Renal cortical epithelial cell (primary cell): ENCODE data around the gene SERPINE1. TPM values are rescaled to one million over a fixed set of nuclear protein-coding genes. Genes with fewer than 3 reads are reported as not detected.
"Not testable (repeated sequence)": the region's sequence is repeated elsewhere in the genome, so short reads cannot be mapped to it uniquely, and the experiment has no call there.

Experiments
- DNase-seq: peaks from one replicate; pipeline ENCODE4 v3.0.0-alpha.2; 2011; ENCODE audit warnings: low read depth
- total RNA-seq: library from RNA; depleted of rRNA; stranded (reverse); fragments of >200 nt; gene quantifications from 2 replicates; pipeline ENCODE4 v1.2.3, GENCODE V29; 2014

Gene SERPINE1
- total RNA-seq, 1 donor from 2014 or later = 860 TPM

- DNase-seq = no peak
These were observed 3.8 kb upstream of the SERPINE1 start for GRCh38 chr7:101122933-101123702.

DNA sequence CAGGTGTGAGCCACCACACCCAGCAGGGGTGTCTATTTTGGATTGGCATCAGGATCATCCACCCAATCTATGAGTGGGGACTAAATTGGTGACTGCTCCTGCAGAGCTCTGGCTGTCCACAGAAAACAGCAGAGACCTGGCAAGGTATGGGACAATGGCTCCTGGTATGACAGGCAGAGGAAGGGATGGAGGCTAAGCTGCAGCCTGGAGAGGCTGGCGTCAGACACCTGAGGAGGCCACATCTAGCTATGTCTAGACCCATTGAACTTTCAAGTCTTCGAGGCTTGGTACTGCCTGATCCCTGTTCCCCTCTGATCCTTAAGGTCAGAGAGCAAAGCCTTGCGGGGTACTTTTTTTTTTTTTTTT lies 3.2 kb upstream of the SERPINE1 start:
- no peak for DNase-seq

DNA sequence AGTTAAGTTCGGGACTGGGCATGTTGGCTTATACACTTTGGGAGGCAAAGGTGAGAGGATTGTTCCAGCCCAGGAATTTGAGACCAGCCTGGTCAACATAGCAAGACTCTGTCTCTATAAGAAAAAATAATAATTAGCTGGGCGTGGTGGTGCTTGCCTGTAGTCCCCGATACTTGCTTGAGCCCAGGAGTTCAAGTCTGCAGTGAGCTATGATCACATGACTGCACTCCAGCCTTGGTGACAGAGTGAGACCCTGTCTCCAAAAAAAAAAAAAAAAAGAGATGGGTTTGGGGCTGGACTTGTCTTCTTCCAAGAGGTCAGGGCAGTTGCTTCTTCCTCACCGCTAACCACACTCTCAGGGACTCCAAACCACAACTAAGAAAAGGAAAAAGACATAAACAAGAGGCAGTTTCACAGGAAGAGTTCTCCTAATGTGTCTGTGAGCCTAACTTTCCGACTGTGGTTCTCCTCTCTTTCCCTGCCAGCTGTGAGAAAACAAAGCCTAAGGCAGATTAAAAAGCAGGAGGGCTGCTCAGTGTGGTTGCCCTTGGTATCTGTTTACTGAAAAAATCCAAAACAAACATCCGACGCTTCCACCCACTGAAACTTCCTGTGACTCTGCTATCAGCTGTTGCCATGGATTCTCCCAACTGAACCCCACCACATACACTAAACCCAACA lies 2.4 kb upstream of the SERPINE1 start:
- peak; percentile 92 for DNase-seq

- DNase-seq = peak; percentile 71
These were observed 784 bp upstream of the SERPINE1 start for GRCh38 chr7:101125989-101126650.

DNA sequence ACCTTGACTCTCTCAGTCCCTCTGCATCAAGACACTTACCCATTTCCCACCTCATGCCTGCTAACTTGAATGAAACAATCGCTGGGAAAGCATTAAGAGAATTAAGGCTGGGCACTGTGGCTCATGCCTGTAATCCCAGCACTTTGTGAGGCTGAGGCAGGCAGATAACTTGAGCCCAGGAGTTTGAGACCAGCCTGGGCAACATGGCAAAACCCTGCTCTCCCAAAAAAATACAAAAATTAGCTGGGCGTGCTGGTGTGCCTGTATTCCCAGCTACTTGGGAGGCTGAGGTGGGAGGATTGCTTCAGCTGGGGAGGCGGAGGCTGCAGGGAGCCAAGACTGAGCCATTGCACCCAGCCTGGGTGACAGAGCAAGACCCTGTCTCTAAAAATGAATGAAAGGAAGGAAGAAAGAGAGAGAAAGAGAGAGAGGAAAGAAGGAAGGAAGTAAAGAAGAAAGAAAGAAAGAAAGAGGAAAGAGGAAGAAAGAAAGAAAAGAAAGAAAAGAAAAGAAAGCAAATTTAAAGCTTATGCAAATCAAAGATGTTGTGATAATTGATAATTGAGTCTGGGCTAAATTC lies 646 bp downstream of the SERPINE1 start:
- DNase-seq = no peak

DNA sequence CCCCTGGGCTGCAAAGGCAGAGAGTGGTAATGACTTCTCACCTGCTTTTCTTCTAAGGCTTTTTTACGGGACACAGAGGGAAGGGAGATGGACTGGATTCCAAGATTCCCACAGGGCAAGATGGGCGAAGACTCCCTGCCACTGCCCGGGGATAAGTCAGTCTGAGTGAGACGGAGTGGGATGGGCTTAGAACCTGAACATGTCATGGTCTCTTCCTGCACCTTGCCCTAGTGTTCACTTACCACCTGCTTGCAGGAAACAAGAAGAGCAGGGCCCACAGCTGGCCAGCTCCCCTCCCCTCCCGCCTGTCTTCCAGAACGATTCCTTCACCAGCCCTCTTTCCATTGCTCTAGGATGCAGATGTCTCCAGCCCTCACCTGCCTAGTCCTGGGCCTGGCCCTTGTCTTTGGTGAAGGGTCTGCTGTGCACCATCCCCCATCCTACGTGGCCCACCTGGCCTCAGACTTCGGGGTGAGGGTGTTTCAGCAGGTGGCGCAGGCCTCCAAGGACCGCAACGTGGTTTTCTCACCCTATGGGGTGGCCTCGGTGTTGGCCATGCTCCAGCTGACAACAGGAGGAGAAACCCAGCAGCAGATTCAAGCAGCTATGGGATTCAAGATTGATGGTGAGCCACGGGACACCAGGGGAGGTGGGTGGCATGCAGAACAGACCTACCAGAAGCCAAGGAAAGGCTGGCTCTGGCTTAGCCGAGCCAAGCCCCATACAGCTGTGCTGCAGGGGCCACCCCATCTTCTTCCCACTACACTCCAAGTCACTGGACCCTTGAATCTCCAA lies 1.3 kb downstream of the SERPINE1 start:
- no peak for DNase-seq

DNA sequence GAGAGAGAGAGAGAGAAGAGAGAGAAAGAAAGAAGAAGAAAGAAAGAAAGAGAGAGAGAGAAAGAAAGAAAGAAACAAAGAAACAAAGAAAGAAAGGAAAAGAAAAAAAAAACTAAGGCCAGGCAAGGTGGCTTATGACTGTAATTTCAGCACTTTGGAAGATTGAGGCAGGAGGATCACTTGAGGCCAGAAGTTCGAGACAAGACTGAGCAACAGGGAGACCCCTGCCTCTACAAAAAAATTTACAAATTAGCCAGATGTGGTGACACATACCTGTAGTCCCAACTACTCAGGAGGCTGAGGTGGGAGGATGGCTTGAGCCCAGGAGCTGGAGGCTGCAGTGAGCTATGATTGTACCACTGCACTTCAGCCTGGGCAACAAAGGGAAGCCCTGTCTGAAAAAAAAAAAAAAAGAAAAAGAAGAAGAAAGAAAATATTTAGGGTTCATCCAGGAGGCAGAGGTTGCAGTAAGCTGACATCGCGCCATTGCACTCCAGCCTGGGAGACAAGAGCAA lies 2.8 kb downstream of the SERPINE1 start:
- DNase-seq = no peak

DNA sequence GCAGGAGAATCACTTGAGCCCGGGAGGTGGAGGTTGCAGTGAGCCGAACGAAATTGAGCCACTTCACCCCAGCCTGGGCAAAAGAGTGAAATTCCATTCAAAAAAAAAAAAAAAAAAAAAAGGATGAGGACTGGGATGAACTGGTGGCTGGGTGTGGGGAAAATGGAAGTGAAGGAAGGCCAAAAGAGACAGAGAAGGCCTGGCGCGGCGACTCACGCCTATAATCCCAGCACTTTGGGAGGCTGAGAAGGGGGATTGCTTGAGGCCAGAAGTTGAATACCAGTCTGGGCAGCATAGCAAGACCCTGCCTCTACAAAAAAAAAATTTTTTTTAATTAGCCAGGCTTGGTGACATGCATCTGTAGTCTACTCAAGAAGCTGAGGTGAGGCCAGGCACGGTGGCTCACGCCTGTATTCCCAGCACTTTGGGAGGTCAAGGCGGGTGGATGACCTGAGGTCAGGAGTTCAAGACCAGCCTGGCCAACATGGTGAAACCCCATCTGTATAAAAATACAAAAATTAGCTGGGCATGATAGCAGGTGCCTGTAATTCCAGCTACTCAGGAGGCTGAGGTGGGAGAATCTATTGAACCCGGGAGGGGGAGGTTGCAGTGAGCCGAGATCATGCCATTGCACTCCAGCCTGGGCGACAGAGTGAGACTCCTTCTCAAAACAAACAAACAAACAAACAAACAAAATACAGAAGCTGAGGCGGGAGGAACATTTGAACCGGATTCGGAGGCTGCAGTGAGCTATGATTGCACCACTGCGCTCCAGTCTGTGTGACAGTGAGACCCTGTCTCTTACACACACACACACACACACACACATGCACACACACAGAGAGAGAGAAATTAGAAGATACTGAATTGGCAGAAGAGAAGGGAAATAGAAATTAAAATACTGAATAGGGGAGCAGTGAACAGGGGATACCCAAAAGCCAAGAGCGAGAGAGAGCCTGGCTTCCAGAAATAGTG lies 6.0 kb downstream of the SERPINE1 start:
- DNase-seq = not testable (repeated sequence)

GRCh38 chr7:101133621-101134398 lies 6.9 kb downstream of the SERPINE1 start:
- no peak for DNase-seq

GRCh38 chr7:101134399-101134980 lies 7.6 kb downstream of the SERPINE1 start:
- no peak for DNase-seq

DNA sequence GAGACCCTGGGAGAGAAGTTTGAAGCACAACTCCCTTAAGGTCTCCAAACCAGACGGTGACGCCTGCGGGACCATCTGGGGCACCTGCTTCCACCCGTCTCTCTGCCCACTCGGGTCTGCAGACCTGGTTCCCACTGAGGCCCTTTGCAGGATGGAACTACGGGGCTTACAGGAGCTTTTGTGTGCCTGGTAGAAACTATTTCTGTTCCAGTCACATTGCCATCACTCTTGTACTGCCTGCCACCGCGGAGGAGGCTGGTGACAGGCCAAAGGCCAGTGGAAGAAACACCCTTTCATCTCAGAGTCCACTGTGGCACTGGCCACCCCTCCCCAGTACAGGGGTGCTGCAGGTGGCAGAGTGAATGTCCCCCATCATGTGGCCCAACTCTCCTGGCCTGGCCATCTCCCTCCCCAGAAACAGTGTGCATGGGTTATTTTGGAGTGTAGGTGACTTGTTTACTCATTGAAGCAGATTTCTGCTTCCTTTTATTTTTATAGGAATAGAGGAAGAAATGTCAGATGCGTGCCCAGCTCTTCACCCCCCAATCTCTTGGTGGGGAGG lies 10.8 kb downstream of the SERPINE1 start:
- DNase-seq = no peak

DNA sequence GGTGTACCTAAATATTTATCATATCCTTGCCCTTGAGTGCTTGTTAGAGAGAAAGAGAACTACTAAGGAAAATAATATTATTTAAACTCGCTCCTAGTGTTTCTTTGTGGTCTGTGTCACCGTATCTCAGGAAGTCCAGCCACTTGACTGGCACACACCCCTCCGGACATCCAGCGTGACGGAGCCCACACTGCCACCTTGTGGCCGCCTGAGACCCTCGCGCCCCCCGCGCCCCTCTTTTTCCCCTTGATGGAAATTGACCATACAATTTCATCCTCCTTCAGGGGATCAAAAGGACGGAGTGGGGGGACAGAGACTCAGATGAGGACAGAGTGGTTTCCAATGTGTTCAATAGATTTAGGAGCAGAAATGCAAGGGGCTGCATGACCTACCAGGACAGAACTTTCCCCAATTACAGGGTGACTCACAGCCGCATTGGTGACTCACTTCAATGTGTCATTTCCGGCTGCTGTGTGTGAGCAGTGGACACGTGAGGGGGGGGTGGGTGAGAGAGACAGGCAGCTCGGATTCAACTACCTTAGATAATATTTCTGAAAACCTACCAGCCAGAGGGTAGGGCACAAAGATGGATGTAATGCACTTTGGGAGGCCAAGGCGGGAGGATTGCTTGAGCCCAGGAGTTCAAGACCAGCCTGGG lies 11.4 kb downstream of the SERPINE1 start:
- DNase-seq = peak; percentile 96

GRCh38 chr7:101140339-101140699 lies 13.4 kb downstream of the SERPINE1 start:
- no peak for DNase-seq

GRCh38 chr7:101140746-101141382 lies 14.0 kb downstream of the SERPINE1 start:
- no peak for DNase-seq

DNA sequence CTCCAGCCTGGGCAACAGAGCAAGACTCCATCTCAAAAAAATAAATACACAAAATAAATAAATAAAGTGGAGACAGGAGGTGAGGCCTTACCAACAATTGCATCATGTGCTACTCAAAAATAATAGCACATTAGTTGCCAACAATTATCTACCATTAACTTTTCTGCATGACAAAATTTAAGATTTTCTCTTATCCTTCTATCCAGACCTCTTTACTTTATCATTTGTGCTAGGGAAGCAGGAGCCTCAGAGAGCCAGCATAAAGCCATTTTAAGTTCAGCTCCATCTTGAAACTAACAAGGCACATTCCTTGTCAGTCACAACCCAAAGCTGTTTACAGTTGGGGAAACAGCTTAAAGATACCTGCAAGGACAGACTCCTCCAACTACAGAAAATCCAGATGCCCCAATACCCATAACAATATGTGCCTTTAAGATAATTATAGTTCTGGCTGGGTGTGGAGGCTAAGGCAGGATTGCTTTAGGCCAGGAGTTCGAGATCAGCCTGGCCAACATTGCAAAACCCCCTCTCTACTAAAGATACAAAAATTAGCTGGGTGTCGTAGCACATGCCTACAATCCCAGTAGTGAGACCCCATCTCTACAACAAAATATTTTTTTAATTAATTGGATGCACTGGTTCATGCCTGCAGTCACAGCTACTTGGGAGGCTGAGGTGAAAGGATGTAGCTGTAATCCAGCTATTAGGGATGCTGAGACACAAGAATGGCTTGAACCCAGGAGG lies 25.2 kb downstream of the SERPINE1 start:
- DNase-seq = no peak

GRCh38 chr7:101153969-101154692 lies 27.2 kb downstream of the SERPINE1 start, which contains the start of gene AP1S1:
Gene AP1S1 (plus strand): TSS chr7:101154476. CDS start chr7:101154515, 39 bp downstream.
- peak; percentile 82 for DNase-seq
